ENCODE data around the gene ADAM22. TPM values are rescaled to one million over a fixed set of nuclear protein-coding genes. Genes with fewer than 3 reads are reported as not detected.

Gene ADAM22
- polyA plus RNA-seq, 1 of the 3 experiments (the other 2 are of a cell fraction) = 3.0 TPM

DNA sequence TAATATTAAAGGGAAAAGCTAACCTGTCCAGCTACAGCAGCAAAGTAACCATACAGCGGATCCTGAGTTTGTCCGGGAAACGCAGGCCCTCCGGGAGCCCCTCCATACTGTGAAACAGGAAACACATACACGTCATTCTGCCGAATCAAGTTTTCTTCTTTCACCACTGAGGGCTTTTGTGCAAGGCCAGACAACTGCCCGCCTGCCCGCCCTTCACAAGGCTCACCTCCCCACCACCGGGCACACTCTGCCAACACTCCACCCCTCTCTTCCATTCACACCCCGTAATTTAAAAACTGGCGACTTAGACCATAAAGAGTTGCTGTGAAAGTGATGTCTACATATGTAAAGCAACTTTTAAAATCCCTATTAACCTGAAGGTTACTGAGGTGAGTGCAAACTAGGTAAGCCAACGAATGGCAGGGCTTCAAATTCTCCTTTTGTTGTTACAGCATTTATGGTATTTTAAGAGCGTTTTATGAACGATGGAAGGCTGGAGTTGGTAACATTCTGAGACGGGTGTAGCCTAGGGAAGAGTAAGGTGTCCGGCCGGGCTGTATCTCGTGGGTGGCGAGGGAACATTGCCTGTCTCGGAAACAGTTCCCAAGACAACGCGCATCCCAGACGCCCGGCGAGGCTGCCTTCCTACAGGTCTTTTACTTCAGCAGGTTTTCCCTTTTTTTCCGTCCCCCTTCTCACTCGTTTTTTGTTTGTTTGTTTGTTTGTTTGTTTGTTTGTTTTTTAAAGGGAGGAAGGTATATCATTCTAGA lies 285.0 kb downstream of the ADAM22 start:
- TF ChIP-seq, protein P1, sequence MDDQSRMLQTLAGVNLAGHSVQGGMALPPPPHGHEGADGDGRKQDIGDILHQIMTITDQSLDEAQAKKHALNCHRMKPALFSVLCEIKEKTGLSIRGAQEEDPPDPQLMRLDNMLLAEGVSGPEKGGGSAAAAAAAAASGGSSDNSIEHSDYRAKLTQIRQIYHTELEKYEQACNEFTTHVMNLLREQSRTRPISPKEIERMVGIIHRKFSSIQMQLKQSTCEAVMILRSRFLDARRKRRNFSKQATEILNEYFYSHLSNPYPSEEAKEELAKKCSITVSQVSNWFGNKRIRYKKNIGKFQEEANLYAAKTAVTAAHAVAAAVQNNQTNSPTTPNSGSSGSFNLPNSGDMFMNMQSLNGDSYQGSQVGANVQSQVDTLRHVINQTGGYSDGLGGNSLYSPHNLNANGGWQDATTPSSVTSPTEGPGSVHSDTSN (IDR thresholded peaks at IDR 0.05) = no peak
- TF ChIP-seq, protein P2, sequence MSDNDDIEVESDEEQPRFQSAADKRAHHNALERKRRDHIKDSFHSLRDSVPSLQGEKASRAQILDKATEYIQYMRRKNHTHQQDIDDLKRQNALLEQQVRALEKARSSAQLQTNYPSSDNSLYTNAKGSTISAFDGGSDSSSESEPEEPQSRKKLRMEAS (IDR thresholded peaks at IDR 0.05; ENCODE audit: low read depth) = 0 out of 2 replicates have a peak, but pooled peaks have one; percentile 14
- TF ChIP-seq RFX5 (IDR thresholded peaks at IDR 0.05; ENCODE audit: low read length) (no peak), SIN3A (IDR thresholded peaks at IDR 0.05; ENCODE audit: borderline replicate concordance, low read depth, low read length) (peak; percentile 75; the same call in 1 of the 2 replicates), FOXJ3 (CRISPR knock-in tag; IDR thresholded peaks at IDR 0.05) (no peak), GATA2 (CRISPR knock-in tag; IDR thresholded peaks at IDR 0.05) (no peak), TAF1 (IDR thresholded peaks at IDR 0.05; ENCODE audit: borderline replicate concordance, low read depth, low read length) (peak; percentile 46; the same call in 1 of the 2 replicates), NFIC (IDR thresholded peaks at IDR 0.05; ENCODE audit: borderline replicate concordance) (no peak), RCOR1 (IDR thresholded peaks at IDR 0.05; ENCODE audit: low read length) (no peak; the same call in 1 of the 2 replicates), MXI1 (IDR thresholded peaks at IDR 0.05; ENCODE audit: low read depth, low read length) (peak; percentile 68; the same call in 1 of the 2 replicates), RAD21 (IDR thresholded peaks at IDR 0.05; ENCODE audit: low read length) (no peak), GABPA (IDR thresholded peaks at IDR 0.05; ENCODE audit: low read depth) (peak; percentile 36; the same call in 1 of the 2 replicates), TCF12 (IDR thresholded peaks at IDR 0.05) (no peak), POLR2AphosphoS5 (IDR thresholded peaks at IDR 0.05; ENCODE audit: low read depth, low read length) (no peak), FOSL2 (IDR thresholded peaks at IDR 0.05; ENCODE audit: borderline replicate concordance, low read depth) (no peak)
- TF ChIP-seq, protein P3, sequence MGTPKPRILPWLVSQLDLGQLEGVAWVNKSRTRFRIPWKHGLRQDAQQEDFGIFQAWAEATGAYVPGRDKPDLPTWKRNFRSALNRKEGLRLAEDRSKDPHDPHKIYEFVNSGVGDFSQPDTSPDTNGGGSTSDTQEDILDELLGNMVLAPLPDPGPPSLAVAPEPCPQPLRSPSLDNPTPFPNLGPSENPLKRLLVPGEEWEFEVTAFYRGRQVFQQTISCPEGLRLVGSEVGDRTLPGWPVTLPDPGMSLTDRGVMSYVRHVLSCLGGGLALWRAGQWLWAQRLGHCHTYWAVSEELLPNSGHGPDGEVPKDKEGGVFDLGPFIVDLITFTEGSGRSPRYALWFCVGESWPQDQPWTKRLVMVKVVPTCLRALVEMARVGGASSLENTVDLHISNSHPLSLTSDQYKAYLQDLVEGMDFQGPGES (IDR thresholded peaks at IDR 0.05; ENCODE audit: low read depth, low read length) = no peak
- TF ChIP-seq, protein P4, sequence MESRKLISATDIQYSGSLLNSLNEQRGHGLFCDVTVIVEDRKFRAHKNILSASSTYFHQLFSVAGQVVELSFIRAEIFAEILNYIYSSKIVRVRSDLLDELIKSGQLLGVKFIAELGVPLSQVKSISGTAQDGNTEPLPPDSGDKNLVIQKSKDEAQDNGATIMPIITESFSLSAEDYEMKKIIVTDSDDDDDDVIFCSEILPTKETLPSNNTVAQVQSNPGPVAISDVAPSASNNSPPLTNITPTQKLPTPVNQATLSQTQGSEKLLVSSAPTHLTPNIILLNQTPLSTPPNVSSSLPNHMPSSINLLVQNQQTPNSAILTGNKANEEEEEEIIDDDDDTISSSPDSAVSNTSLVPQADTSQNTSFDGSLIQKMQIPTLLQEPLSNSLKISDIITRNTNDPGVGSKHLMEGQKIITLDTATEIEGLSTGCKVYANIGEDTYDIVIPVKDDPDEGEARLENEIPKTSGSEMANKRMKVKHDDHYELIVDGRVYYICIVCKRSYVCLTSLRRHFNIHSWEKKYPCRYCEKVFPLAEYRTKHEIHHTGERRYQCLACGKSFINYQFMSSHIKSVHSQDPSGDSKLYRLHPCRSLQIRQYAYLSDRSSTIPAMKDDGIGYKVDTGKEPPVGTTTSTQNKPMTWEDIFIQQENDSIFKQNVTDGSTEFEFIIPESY (IDR thresholded peaks at IDR 0.05; ENCODE audit: borderline replicate concordance, low read depth) = no peak
- TF ChIP-seq, protein P5, sequence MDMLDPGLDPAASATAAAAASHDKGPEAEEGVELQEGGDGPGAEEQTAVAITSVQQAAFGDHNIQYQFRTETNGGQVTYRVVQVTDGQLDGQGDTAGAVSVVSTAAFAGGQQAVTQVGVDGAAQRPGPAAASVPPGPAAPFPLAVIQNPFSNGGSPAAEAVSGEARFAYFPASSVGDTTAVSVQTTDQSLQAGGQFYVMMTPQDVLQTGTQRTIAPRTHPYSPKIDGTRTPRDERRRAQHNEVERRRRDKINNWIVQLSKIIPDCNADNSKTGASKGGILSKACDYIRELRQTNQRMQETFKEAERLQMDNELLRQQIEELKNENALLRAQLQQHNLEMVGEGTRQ (IDR thresholded peaks at IDR 0.05; ENCODE audit: borderline replicate concordance, low read depth, low read length) = no peak
- TF ChIP-seq, protein P6, sequence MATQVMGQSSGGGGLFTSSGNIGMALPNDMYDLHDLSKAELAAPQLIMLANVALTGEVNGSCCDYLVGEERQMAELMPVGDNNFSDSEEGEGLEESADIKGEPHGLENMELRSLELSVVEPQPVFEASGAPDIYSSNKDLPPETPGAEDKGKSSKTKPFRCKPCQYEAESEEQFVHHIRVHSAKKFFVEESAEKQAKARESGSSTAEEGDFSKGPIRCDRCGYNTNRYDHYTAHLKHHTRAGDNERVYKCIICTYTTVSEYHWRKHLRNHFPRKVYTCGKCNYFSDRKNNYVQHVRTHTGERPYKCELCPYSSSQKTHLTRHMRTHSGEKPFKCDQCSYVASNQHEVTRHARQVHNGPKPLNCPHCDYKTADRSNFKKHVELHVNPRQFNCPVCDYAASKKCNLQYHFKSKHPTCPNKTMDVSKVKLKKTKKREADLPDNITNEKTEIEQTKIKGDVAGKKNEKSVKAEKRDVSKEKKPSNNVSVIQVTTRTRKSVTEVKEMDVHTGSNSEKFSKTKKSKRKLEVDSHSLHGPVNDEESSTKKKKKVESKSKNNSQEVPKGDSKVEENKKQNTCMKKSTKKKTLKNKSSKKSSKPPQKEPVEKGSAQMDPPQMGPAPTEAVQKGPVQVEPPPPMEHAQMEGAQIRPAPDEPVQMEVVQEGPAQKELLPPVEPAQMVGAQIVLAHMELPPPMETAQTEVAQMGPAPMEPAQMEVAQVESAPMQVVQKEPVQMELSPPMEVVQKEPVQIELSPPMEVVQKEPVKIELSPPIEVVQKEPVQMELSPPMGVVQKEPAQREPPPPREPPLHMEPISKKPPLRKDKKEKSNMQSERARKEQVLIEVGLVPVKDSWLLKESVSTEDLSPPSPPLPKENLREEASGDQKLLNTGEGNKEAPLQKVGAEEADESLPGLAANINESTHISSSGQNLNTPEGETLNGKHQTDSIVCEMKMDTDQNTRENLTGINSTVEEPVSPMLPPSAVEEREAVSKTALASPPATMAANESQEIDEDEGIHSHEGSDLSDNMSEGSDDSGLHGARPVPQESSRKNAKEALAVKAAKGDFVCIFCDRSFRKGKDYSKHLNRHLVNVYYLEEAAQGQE (IDR thresholded peaks at IDR 0.05; ENCODE audit: low read depth, low read length) = no peak
- CTCF ChIA-PET = interaction anchor here (0.7 to 2.0 kb wide), 5 partner anchors 11 to 161 kb away, joined by 3 to 9 read pairs (median 3); no protein-coding TSS in a partner anchor
- peak overlapping the region; percentile 79 for H3K4me2 ChIP-seq
- H4K20me1 ChIP-seq (ENCODE audit: insufficient read depth) = peaks cover 22% of the 10 kb centered on the region
- peak overlapping the region; percentile 86 for H3K9ac ChIP-seq
- H3K27ac ChIP-seq (ENCODE audit: low read depth in 2 of 2, low read length in 1 of 2) = peak overlapping the region; percentile 87 to 98
- no peaks in the 10 kb centered on the region for H3K9me2 ChIP-seq
- H3K79me2 ChIP-seq (ENCODE audit: insufficient read depth) = peaks cover 51% of the 10 kb centered on the region
- H2AFZ ChIP-seq (ENCODE audit: low read depth) = peak overlapping the region; percentile 87; the same call in 1 of the 2 replicates
- H3F3A ChIP-seq (replicated peaks; ENCODE audit: insufficient read depth) = peaks cover 12% of the 10 kb centered on the region
- 4% methylated on average over 27 of the region's 27 CpGs for WGBS (ENCODE audit: low lambda C conversion rate)
- H3K4me1 ChIP-seq (ENCODE audit: control insufficient read depth in 1 of 2, insufficient read depth in 2 of 2, low read depth in 1 of 2, low read length in 1 of 2) = peaks cover 6 to 19% of the 10 kb centered on the region in 2 experiments
- no peaks in the 10 kb centered on the region for H3K9me3 ChIP-seq
- peak; percentile 76 for DNase-seq
- POLR2A ChIA-PET = no interaction called here
- no peaks in the 10 kb centered on the region for H3K27me3 ChIP-seq (ENCODE audit: insufficient read depth)
- peak overlapping the region; percentile 79 to 100 for H3K4me3 ChIP-seq (ENCODE audit: low read depth in 2 of 2, low read length in 1 of 2)
- H3K36me3 ChIP-seq (replicated peaks in 1 of 2; ENCODE audit: control insufficient read depth in 1 of 2, insufficient read depth in 2 of 2, low read length in 1 of 2) = peaks cover 27 to 42% of the 10 kb centered on the region in 2 experiments

Data from SK-N-SH (cell line).